HFF-Myc (cell line): ENCODE data around the gene RBM5.
A peak's percentile ranks its signal among the peaks of the same experiment; 100 is the strongest.

ENCODE experiments used
- DNase-seq: peaks from one replicate; pipeline ENCODE4 v3.0.0-alpha.2; 2011; ENCODE audit warnings: low read depth; ENCODE audit errors: extremely low read depth
- H3K4me3 ChIP-seq: replicated peaks from 2 replicates; pipeline ENCODE4 v1.5.1; 2011; ENCODE audit warnings: low read depth, mild to moderate bottlenecking, control low read depth, low read length
- CTCF ChIP-seq: IDR thresholded peaks from 2 replicates; pipeline ENCODE4 v1.5.1; 2012; ENCODE audit warnings: mild to moderate bottlenecking, low read depth, low read length, control low read depth; ENCODE audit errors: missing control alignments

The RBM5 gene

GRCh38 chr3:50147861-50148260, 59.1 kb downstream of the RBM5 start:
- no peak for TF ChIP-seq CTCF
- no peak for DNase-seq

GRCh38 chr3:50150404-50150750, 61.7 kb downstream of the RBM5 start:
- DNase-seq = no peak
- no peak for TF ChIP-seq CTCF
- no peak overlapping the region for H3K4me3 ChIP-seq

More at GRCh38 chr3:50147861-50148260, 59.1 kb downstream of the RBM5 start:
- no peak overlapping the region for H3K4me3 ChIP-seq

GRCh38 chr3:50150863-50151686, 62.4 kb downstream of the RBM5 start:
- no peak overlapping the region for H3K4me3 ChIP-seq
- DNase-seq = no peak
- TF ChIP-seq CTCF = no peak

GRCh38 chr3:50151728-50152127, 63.0 kb downstream of the RBM5 start:
- H3K4me3 ChIP-seq = no peak overlapping the region
- no peak for TF ChIP-seq CTCF
- no peak for DNase-seq

- DNase-seq = no peak
- no peak for TF ChIP-seq CTCF
- peak overlapping the region; percentile 30; the same call in 1 of the 2 replicates for H3K4me3 ChIP-seq
Measured at GRCh38 chr3:50153782-50154475, 65.2 kb downstream of the RBM5 start.

- DNase-seq = no peak
- H3K4me3 ChIP-seq = peak overlapping the region; percentile 30
- TF ChIP-seq CTCF = peak; percentile 46
Measured at GRCh38 chr3:50154476-50154839, 65.7 kb downstream of the RBM5 start.
